HCT116 (cell line): Measurements from ENCODE around the gene ADGRA1. TPM values are rescaled to one million over a fixed set of nuclear protein-coding genes. Genes with fewer than 3 reads are reported as not detected.

Experiments
- ATAC-seq: fragments of 200-7000 bp; cut with Tn5 transposase; 2 replicates; pipeline ENCODE4 v1.9.1; 2020; ENCODE audit warnings: mild to moderate bottlenecking, moderate library complexity
- BruUV-seq: library from RNA; stranded (reverse); fragments of 400-500 nt; replicated peaks from 2 replicates; lab custom pipeline; 2021; lab: Mats Ljungman, UMichigan
- CTCF ChIA-PET: fragments of 300-600 bp; sonication (Branson Sonifier 250); formaldehyde crosslinking; loops from one replicate; lab custom pipeline; 2021; ENCODE audit warnings: antibody characterized with exemption; lab: Charles Lee
- POLR2A ChIA-PET: fragments of 300-600, 350-600 bp; sonication (Branson Sonifier 250); formaldehyde crosslinking; loops from one replicate; lab custom pipeline; 2021; ENCODE audit warnings: antibody characterized with exemption; lab: Charles Lee
- RAD21 ChIA-PET, 2 experiments: fragments of 300-600 bp; sonication (Branson Sonifier 250); formaldehyde crosslinking; loops; one replicate each; lab custom pipeline; 2023; ENCODE audit warnings: low total read pairs in 2 of 2; ENCODE audit not compliant: uncharacterized antibody in 2 of 2, unreplicated experiment in 2 of 2, low non-redundant PET in 1 of 2; lab: Charles Lee
- DNase-seq: peaks from one replicate; pipeline ENCODE4 v3.0.0-alpha.2; 2010; ENCODE audit warnings: low read depth, low spot score
- H2AFZ ChIP-seq: fragments of 200-600 bp; shearing (Covaris generic), sonication (generic); 2 replicates; pipeline ENCODE4 v1.6.1; 2017; ENCODE audit warnings: low read depth, mixed run types, mixed read lengths, antibody characterized with exemption, low read length; ENCODE audit not compliant: poor library complexity, severe bottlenecking
- H3K27ac ChIP-seq: 2 replicates; pipeline ENCODE4 v1.5.1; 2012; ENCODE audit warnings: low read depth, low read length
- H3K27me3 ChIP-seq: fragments of 200-600 bp; sonication (generic); 2 replicates; pipeline ENCODE4 v1.6.1; 2016; ENCODE audit warnings: mixed run types, low read length, mixed read lengths; ENCODE audit not compliant: insufficient read depth
- H3K36me3 ChIP-seq, 2 experiments: fragments of 200-500 bp in 1 of 2; fragments of 200-600 bp in 1 of 2; sonication (Bioruptor generic) in 1 of 2; sonication (generic) in 1 of 2; 2 replicates each; pipeline versions ENCODE4 v1.5.1 to v1.6.1; 2014 to 2016; ENCODE audit warnings: low read length in 2 of 2, inconsistent platforms in 1 of 2, mixed read lengths in 1 of 2, mixed run types in 1 of 2; ENCODE audit not compliant: insufficient read depth in 2 of 2, control insufficient read depth in 1 of 2
- H3K4me1 ChIP-seq, 2 experiments: fragments of 200-600 bp in 1 of 2; sonication (generic) in 1 of 2; 2 replicates each; pipeline versions ENCODE4 v1.5.1 to v1.6.1; 2012 to 2017; ENCODE audit warnings: low read length in 2 of 2, inconsistent platforms in 1 of 2, mild to moderate bottlenecking in 1 of 2, mixed read lengths in 1 of 2, mixed run types in 1 of 2, moderate library complexity in 1 of 2; ENCODE audit not compliant: insufficient read depth in 2 of 2, control insufficient read depth in 1 of 2
- H3K4me2 ChIP-seq: fragments of 200-600 bp; sonication (generic); 2 replicates; pipeline ENCODE4 v1.6.1; 2017; ENCODE audit warnings: mixed run types, low read length, mixed read lengths
- H3K4me3 ChIP-seq, 2 experiments: fragments of 200-600 bp in 1 of 2; sonication (generic) in 1 of 2; replicated peaks in 1 of 2; 2 replicates each; pipeline ENCODE4 v1.5.1; 2011 to 2016; ENCODE audit warnings: low read length in 2 of 2, control low read depth in 1 of 2, low read depth in 1 of 2, mild to moderate bottlenecking in 1 of 2, mixed read lengths in 1 of 2, mixed run types in 1 of 2
- H3K79me2 ChIP-seq: fragments of 200-600 bp; sonication (generic); 2 replicates; pipeline ENCODE4 v1.6.1; 2017; ENCODE audit warnings: mild to moderate bottlenecking, mixed run types, low read length, moderate library complexity, mixed read lengths; ENCODE audit not compliant: insufficient read depth
- H3K9ac ChIP-seq: fragments of 200-600 bp; sonication (generic); 2 replicates; pipeline ENCODE4 v1.6.1; 2016; ENCODE audit warnings: low read length, mixed read lengths
- H3K9me2 ChIP-seq: fragments of 200-600 bp; sonication (generic), shearing (Covaris generic); 2 replicates; pipeline ENCODE4 v1.6.1; 2017; ENCODE audit warnings: mixed run types, mild to moderate bottlenecking, moderate library complexity; ENCODE audit not compliant: insufficient read depth
- H3K9me3 ChIP-seq, 2 experiments: fragments of 200-500 bp in 1 of 2; fragments of 200-600 bp in 1 of 2; sonication (Bioruptor generic) in 1 of 2; sonication (generic) in 1 of 2; 2 replicates each; pipeline ENCODE4 v1.6.1; 2014 to 2017; ENCODE audit warnings: low read length in 2 of 2, mixed read lengths in 2 of 2, inconsistent platforms in 1 of 2, low read depth in 1 of 2, mild to moderate bottlenecking in 1 of 2, mixed run types in 1 of 2, moderate library complexity in 1 of 2; ENCODE audit not compliant: control insufficient read depth in 1 of 2, insufficient read depth in 1 of 2
- H4K20me1 ChIP-seq: fragments of 200-600 bp; sonication (generic), shearing (Covaris generic); 2 replicates; pipeline ENCODE4 v1.6.1; 2017; ENCODE audit warnings: mixed run types, mild to moderate bottlenecking, moderate library complexity; ENCODE audit not compliant: insufficient read depth
- CBX3 ChIP-seq: IDR thresholded peaks from 2 replicates; pipeline ENCODE4 v1.6.1; 2012; ENCODE audit warnings: low read depth
- EGR1 ChIP-seq: IDR thresholded peaks from 2 replicates; pipeline ENCODE4 v1.6.1; 2012; ENCODE audit warnings: low read depth
- ELF1 ChIP-seq: IDR thresholded peaks from 2 replicates; pipeline ENCODE4 v1.6.1; 2012; ENCODE audit warnings: low read depth, borderline replicate concordance
- EZH2phosphoT487 ChIP-seq: fragments of 200-600 bp; IDR thresholded peaks from 2 replicates; pipeline ENCODE4 v1.6.1; 2018; ENCODE audit warnings: antibody characterized with exemption, borderline replicate concordance
- POLR2AphosphoS5 ChIP-seq: IDR thresholded peaks from 2 replicates; pipeline ENCODE4 v1.6.1; 2011; ENCODE audit warnings: mild to moderate bottlenecking, low read depth, low read length, moderate library complexity
- SIN3A ChIP-seq: IDR thresholded peaks from 2 replicates; pipeline ENCODE4 v1.6.1; 2012; ENCODE audit warnings: low read depth
- SP1 ChIP-seq: IDR thresholded peaks from 2 replicates; pipeline ENCODE4 v1.6.1; 2012; ENCODE audit warnings: low read depth
- SRF ChIP-seq: IDR thresholded peaks from 2 replicates; pipeline ENCODE4 v1.6.1; 2012; ENCODE audit warnings: low read depth
- TCF7L2 ChIP-seq: IDR thresholded peaks from 2 replicates; pipeline ENCODE4 v1.7.0; 2011; ENCODE audit warnings: borderline replicate concordance, inconsistent platforms; ENCODE audit not compliant: insufficient read depth, insufficient read length; ENCODE audit errors: extremely low read depth
- ZFX ChIP-seq: fragments of 450-650 bp; IDR thresholded peaks from 2 replicates; pipeline ENCODE4 v1.6.1; 2017
- intact Hi-C: fragments of 100-400 bp; cut with micrococcal nuclease; formaldehyde crosslinking; loops from 2 replicates; pipeline ENCODE4 v1.10.0; 2022
- total RNA-seq: library from RNA; stranded (reverse); gene quantifications from one replicate; pipeline ENCODE4 v1.2.1, GENCODE V29; 2021; ENCODE audit not compliant: unreplicated experiment
- TF ChIP-seq, protein P1 (sequence below): IDR thresholded peaks from 2 replicates; pipeline ENCODE4 v1.6.1; 2012; ENCODE audit warnings: low read depth
- TF ChIP-seq, protein P2 (sequence below): IDR thresholded peaks from 2 replicates; pipeline ENCODE4 v1.6.1; 2012
- TF ChIP-seq, protein P3 (sequence below): IDR thresholded peaks from 2 replicates; pipeline ENCODE4 v1.6.1; 2011; ENCODE audit warnings: mild to moderate bottlenecking, low read length, moderate library complexity; ENCODE audit not compliant: insufficient replicate concordance; ENCODE audit errors: extremely low read depth

The ADGRA1 gene
- total RNA-seq, 1 experiment from 2014 or later = not detected

DNA sequence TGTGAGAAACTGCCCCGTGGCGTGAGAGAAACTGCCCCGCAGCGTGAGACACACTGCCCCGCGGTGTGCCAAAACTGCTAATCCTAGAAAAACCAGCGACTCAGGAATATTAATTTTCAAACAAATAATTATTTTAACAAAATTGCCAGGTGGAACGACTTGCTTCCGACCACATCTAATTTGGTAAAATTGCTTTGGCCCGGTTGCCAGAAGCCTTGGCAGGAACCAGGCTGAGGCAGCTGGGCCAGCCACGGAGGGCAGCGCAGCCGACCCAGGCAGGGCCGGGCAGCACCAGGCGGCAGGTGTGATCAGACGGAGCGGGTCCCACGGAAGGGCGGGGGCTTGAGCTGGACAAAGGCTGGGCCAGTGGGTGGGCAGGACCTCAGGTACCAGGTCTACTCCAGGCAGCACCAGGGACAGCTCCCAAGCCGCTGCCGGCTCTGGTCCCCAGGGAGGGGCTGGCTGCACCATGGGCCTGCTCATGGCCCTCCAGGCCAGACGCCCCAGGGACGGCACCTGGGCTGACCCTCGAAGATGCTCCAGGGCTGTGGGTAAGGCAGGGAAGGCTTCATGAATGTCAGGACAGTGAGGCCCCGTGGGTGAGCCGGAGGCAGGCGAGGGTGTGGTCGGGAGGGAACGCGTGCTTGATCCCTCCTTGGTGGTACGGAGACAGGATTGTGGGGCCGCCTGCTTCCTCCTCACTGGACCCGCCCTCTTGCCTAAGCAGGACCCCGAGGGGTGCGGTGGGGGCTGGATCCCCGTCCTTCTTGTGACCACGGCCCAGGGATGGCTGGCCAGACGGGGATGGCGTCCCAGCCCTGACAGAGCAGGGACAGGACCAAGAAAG lies 7.7 kb upstream of the ADGRA1 start:
- BruUV-seq = no TSS peak
- TF ChIP-seq, protein P1, sequence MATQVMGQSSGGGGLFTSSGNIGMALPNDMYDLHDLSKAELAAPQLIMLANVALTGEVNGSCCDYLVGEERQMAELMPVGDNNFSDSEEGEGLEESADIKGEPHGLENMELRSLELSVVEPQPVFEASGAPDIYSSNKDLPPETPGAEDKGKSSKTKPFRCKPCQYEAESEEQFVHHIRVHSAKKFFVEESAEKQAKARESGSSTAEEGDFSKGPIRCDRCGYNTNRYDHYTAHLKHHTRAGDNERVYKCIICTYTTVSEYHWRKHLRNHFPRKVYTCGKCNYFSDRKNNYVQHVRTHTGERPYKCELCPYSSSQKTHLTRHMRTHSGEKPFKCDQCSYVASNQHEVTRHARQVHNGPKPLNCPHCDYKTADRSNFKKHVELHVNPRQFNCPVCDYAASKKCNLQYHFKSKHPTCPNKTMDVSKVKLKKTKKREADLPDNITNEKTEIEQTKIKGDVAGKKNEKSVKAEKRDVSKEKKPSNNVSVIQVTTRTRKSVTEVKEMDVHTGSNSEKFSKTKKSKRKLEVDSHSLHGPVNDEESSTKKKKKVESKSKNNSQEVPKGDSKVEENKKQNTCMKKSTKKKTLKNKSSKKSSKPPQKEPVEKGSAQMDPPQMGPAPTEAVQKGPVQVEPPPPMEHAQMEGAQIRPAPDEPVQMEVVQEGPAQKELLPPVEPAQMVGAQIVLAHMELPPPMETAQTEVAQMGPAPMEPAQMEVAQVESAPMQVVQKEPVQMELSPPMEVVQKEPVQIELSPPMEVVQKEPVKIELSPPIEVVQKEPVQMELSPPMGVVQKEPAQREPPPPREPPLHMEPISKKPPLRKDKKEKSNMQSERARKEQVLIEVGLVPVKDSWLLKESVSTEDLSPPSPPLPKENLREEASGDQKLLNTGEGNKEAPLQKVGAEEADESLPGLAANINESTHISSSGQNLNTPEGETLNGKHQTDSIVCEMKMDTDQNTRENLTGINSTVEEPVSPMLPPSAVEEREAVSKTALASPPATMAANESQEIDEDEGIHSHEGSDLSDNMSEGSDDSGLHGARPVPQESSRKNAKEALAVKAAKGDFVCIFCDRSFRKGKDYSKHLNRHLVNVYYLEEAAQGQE = peak; percentile 61
- TF ChIP-seq EZH2phosphoT487 = no peak
- Histone ChIP-seq H3K36me3 (no peaks in the 10 kb centered on the region), H3K27me3 (no peaks in the 10 kb centered on the region), H2AFZ (no peak overlapping the region), H3K4me1 (no peaks in the 10 kb centered on the region), H3K9me3 (no peaks in the 10 kb centered on the region), H3K27ac (no peak overlapping the region), H3K9ac (no peak overlapping the region), H3K79me2 (no peaks in the 10 kb centered on the region), H3K4me3 (no peak overlapping the region), H3K9me2 (no peaks in the 10 kb centered on the region), H3K4me2 (no peak overlapping the region), H4K20me1 (no peaks in the 10 kb centered on the region)
- DNase-seq (no peak), ATAC-seq (no peak)
- intact Hi-C loops = no loop called here
- CTCF ChIA-PET = no interaction called here
- POLR2A ChIA-PET = no interaction called here
- RAD21 ChIA-PET = no interaction called here

DNA sequence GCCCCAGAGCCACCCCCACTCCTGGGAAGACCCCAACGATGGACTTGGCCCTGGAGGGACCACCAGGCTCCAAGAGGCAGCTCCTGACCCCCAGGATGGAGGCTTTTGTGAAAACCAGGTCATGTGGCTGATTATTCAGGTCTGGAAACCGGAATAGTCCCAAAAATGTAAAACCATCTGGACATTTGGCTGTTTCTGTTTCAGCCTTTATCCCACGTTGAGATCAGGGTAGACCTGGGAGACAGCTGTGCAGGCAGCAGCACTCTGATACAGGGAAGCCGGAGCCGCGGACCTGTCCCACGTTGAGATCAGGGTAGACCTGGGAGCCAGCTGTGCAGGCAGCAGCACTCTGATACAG lies 7.1 kb upstream of the ADGRA1 start:
- no peak overlapping the region for H2AFZ ChIP-seq
- H3K27ac ChIP-seq = no peak overlapping the region
- no peak for ATAC-seq
- ChIA-PET POLR2A (no interaction called here), RAD21 (no interaction called here), CTCF (no interaction called here)
- no peaks in the 10 kb centered on the region for H3K9me2 ChIP-seq
- H3K4me1 ChIP-seq = no peaks in the 10 kb centered on the region
- no peaks in the 10 kb centered on the region for H3K79me2 ChIP-seq
- H3K27me3 ChIP-seq = no peaks in the 10 kb centered on the region
- no peaks in the 10 kb centered on the region for H4K20me1 ChIP-seq
- H3K4me2 ChIP-seq = no peak overlapping the region
- H3K4me3 ChIP-seq = no peak overlapping the region
- no peaks in the 10 kb centered on the region for H3K36me3 ChIP-seq
- no peak overlapping the region for H3K9ac ChIP-seq
- intact Hi-C loops = no loop called here
- DNase-seq = no peak
- no peaks in the 10 kb centered on the region for H3K9me3 ChIP-seq
- no TSS peak for BruUV-seq
- TF ChIP-seq CBX3 = no peak
- no peak for TF ChIP-seq ZFX
- TF ChIP-seq TCF7L2 = no peak
- no peak for TF ChIP-seq POLR2AphosphoS5
- TF ChIP-seq ELF1 = no peak
- TF ChIP-seq EGR1 = no peak
- no peak for TF ChIP-seq SIN3A
- TF ChIP-seq SP1 = no peak
- TF ChIP-seq, protein P2, sequence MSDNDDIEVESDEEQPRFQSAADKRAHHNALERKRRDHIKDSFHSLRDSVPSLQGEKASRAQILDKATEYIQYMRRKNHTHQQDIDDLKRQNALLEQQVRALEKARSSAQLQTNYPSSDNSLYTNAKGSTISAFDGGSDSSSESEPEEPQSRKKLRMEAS = no peak
- TF ChIP-seq EZH2phosphoT487 = no peak
- TF ChIP-seq, protein P3, sequence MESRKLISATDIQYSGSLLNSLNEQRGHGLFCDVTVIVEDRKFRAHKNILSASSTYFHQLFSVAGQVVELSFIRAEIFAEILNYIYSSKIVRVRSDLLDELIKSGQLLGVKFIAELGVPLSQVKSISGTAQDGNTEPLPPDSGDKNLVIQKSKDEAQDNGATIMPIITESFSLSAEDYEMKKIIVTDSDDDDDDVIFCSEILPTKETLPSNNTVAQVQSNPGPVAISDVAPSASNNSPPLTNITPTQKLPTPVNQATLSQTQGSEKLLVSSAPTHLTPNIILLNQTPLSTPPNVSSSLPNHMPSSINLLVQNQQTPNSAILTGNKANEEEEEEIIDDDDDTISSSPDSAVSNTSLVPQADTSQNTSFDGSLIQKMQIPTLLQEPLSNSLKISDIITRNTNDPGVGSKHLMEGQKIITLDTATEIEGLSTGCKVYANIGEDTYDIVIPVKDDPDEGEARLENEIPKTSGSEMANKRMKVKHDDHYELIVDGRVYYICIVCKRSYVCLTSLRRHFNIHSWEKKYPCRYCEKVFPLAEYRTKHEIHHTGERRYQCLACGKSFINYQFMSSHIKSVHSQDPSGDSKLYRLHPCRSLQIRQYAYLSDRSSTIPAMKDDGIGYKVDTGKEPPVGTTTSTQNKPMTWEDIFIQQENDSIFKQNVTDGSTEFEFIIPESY = no peak
- no peak for TF ChIP-seq SRF
